ENCODE measurements around the gene GPC3.
A peak's percentile ranks its signal among the peaks of the same experiment; 100 is the strongest.

Gene GPC3

DNA sequence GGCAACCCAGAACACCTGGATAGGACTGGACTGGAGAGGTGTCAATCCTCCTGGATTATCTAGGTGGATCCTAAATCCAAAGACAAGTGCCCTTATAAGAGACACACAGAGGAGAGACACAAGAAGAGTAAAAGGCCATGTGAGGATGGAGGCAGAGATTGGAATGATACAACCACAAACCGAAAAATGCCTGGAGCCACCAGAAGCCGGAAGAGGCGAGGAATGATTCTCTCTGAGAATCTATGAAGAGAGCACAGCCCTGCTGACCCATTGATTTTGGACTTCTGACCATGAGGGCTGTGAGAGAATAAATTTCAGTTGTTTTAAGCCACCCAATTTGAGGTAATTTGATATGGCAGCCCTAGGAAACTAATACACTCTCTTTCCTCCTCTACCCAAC lies 20.1 kb downstream of the GPC3 start:
- DNase-seq = no peak

DNA sequence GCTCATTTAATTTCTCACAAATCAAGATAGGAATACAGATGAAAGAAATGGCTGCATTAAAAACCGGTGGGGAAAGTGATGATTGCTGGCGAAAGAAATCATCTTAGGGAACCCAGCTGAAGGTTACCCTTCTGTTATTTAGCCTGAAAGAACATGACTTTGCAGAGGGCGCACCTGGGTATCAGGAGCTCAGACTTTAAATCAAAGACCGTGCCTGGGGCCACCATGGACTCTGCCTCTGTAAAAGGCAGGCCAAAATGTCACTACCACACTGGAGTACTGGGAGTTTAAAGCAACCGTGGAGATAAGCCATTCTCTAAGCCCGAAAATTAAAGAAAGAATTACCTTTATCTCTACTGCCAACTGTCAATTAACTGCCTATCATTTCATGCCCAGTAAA lies 24.3 kb downstream of the GPC3 start:
- DNase-seq = no peak

DNA sequence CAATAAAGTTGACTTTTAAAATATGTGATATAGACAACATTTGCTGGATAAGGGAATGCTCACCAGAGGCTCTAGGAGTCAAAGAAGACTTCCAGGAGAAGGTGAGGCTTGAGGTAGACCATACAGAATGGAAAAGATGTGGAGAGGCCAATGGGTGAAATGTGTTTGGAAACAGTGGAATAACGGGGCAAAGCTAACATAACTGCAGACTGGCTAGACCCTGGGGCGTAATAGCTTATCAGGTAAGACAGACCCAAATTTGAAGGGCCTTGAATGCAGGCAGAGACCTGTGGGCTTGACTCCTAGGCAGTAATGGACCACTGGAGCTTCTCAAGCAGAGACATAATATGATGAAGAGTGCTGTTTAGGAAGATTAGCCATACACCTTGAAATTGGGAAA lies 25.4 kb downstream of the GPC3 start:
- no peak for DNase-seq

DNA sequence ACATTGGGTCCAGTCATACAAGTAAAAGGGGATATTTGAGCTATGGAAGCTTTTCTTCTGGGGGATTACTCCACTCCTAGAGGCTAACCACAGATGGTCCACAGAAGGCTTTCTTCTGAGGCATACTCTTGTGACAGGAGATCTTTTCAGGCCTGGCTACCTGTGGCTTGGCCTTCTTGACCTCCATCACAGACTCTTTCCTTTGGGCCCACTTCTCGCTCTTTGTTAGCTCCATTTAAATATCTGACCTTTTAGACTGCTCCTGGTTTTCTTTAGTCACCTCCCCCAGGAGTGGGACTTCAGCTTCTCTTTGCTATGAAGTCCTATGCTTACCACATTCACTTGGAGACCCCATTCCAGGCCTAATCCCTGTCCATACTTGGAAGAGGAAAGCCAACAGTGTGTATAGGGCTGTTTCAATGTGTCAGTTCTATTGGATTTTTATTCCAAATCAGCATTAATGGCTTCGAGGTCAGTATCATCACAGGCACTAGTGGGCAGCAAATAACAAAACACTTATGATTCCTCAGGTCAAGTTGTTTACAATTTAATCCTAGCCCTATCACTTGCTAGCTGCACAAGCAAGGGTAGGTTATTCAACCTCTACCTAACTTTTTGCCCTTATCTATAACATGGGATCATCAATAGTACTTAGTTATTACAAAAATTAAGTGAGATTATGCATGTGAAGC lies 26.3 kb downstream of the GPC3 start:
- DNase-seq = peak; percentile 19

DNA sequence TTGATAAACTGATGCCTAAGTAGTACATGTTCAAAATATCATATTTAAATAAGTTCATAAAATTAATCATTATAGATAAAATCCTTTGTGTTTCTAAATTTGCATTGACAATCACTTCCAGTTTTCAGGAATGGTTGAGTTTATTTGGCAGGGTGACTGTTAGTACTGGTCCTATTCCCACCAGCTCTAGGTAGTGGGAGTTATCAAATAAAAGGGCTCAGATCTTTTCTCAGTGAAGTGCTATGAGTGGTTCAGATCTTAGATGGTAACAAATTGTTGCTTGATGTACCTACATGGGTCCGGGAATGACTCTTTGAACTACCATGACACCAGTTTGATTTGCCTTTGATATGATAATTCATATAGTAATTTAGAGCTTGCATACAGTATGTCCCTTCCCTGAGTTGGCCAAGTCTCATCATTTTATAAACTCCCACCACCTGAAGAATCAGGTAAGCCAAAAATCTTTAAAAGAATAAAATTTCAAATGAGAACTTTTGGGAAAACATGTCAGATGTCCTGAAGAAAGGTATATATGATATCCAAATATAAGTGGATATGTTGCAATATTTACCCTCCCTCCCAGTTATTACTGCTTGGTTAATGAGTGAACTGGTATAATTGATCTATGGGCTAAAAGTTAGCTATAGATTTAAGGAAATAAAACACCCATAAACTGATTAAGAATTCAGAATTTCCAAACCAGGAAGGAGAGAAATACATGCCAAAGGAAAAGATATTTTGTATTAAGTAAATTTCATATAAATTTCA lies 28.6 kb downstream of the GPC3 start:
- DNase-seq = no peak

DNA sequence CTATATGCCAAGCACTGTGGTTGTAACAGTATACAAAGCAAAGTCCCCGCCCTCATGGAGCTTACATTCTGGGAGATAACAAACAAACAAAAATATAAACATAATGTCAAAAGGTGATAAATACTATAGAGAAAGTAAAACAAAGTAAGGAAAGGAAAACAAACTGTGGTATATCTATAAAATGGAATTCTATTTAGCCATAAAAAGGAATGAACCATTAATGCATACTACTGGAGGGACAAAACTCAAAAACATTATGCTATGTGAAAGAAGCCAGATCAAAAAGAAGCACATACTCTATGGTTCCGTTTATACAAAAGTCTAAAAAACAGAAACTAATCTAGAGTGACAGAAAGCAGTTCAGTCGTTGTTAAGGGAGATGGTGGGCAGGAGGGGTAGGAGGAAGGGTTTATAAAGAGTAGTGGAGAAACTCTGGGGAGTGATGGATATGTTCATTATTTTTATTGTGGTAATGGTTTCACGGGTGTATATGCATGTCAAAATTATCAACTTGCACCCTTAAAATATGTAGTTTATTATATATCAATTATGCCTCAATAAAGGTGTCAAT lies 31.5 kb downstream of the GPC3 start:
- DNase-seq = no peak

DNA sequence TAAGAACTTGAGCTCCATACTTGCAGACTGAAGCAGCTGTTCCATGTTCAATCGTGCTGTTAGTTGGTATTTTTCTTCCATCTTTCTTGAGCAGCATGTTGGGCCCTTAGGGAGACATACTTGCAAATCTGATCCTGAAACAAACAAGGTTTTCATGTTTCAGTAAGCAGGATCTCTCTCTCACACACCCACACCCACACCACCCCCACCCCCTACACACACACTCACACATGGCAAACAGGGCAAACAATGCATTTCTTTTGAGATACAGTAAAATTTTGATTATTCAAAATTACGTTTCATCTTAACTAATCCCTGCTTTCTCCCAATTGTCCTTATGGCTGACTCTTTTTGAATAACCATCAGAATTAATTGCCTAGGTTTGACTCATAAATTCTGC lies 32.3 kb downstream of the GPC3 start:
- DNase-seq = no peak

DNA sequence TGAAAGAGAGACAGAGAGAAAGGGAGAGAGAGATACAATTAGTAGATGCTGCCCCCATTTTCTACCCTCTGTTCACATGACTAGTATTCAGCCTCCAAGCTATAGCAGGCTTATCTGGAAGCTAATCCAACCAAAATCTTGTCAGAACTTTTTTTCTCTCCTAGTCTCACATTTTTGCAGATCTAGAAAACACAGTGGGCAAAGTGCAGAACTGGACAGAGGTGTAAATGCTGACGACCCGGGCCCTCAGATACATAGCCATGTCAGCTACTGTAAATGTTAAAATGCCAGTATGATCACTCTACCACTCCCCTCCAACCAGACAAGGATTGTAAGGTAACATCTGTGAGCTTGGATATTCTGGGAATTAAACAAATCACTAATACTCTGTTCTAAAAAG lies 34.3 kb downstream of the GPC3 start:
- DNase-seq = no peak

DNA sequence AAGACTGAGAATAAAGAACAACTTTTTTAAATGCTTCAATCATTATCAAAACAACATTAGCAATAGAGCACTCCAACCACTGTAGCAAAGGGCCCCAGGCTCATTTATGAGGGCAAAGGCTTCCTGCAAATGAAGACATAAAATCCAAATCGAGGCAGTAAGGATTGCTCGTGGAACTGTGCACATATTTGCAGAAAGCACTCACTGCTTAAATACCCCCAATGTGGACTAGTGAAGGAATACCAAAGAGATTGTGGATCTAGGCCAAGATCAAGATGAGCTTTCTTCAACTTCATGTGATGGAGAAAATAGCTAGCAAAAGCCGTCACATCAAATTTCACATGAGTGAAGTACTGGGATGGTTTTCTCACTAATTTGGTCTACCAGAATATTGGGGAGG lies 35.2 kb downstream of the GPC3 start:
- DNase-seq = no peak

DNA sequence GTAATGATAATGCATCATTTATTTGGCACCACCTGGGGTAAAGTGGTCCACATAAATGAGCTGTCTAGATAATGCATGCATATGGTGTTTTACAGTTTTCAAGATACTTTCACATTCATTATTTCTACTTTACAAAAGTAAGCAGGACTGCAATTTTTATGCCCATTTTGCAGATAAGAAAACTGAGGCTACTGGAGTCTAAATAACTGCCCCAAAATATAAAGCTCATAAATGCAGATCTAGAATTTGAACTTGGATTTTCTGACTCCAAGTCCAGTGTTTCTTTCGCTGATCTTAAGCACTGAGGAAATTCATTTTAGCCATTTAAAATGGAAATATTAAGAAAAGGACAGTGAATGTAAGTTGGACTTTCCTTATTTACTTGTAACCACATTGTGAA lies 36.5 kb downstream of the GPC3 start:
- DNase-seq = no peak

DNA sequence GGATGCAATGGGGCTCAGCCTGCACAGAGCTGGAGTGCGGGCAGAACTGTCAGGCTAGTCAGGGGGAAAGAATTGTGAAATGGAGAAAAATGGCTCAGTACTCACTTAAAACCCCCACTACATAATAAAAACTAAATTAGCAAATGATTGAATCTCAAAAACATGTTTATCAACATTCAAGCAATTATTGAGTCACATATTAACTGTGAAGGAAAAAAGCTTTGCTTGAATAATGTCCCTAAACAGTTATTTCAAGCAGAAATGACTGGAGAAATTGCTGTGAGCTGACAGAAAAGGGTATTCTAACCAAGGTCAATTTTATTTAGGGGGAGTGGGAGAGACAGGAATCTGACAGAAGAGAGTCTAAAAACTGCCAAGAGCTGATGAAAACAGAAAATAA lies 37.4 kb downstream of the GPC3 start:
- no peak for DNase-seq

DNA sequence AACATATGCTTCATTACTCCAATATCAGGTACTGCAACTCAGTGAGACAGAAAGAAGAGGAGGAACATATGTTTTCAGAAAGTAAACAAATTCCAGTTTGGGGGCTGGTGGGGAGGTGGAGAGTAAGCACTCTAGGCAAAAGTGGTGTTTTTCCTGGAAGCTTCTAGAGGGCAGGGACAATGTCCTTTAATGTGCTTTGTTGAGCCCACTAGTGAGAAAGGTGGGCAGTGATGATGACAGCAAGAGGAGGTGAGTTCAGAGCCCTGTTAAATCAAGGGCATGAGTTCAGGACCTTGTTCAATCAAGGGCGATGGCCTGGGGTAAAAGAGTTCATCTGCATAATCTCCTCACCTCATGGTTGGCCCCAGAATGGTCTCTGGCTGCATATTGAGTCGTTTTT lies 38.4 kb downstream of the GPC3 start:
- DNase-seq = no peak

DNA sequence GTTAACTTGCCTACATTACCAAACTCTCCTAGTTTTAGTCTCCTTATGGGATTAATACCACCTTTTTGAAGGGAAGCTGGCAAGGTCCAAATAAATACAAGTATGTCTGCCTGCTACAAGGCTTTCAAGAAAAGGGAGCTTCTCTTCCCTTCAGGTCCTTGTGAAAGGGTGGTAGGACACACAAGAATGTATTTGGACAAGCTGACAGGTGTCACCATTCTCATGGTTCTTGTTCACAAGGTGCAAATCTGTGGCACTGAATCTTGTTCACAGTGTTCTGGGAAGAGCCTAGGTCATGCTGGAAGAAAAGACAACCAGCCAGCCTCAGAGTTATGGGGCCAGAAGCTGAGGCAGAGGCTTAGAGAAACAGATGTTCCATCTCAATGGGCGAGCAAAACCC lies 41.9 kb downstream of the GPC3 start:
- DNase-seq = no peak

DNA sequence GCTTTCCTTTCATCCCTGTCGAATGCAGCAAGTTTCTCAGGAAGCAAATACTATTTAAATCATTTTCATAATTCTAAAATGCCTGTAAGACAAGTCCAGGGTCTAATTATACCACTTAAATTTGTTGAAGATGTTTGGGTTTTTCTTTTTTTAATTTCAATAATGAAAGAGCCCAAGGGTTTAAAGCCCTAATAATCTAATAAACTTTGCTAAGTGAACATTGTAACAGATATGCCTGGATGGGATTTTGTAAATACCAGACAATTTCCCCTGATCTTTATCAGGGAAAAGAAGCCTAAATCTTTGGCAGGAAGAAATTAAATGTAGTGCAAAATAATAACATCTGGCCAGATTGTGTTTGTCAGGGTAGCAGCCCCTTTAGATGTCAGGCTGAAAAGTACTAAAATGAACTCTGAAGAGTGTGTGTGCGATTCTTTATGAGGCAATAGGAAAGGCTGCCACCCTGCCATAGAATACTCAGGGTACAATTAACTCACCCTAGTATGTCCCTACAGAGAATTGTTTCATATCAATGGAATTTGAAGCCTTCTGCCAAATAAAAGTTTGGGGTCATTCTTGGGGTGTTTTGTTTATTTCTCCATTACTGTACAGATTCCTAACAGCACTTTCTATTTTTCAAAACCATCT lies 45.6 kb downstream of the GPC3 start:
- no peak for DNase-seq

DNA sequence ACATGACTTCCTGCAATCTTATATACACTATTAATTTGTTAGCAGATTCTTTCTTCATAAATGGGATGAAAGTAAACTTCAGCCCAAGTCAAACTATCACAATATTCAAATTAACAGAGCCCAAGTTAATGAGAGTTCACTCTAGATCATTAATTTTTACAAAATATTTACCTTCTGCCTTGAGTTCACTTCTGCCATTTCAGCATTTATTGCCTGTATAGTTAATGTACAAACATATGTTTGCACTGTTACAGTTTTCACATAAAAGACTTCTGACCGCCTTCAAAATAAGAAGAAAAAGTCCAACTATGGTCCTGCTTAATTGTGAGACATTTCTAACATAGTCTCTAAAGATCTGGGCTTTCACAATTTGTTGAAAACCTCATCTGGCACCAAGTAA lies 46.9 kb downstream of the GPC3 start:
- DNase-seq = no peak

DNA sequence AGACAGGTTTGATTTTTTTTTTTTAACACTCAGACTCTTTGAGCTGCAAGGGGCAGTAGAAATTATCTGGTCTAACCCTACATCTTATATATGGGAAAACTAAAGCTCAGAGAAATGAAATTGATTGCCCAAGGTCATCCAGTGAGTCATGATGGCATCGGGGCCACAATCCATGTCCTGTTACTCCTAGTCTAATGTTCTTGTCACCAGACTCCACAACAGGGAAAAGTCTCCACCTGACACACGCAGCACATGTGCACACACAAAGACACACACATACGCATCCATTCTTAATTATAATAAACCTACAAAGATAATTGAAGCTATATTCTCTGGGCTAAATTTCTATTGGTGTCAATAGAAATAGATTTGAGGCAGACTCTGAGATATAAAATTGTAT lies 48.4 kb downstream of the GPC3 start:
- DNase-seq = no peak

DNA sequence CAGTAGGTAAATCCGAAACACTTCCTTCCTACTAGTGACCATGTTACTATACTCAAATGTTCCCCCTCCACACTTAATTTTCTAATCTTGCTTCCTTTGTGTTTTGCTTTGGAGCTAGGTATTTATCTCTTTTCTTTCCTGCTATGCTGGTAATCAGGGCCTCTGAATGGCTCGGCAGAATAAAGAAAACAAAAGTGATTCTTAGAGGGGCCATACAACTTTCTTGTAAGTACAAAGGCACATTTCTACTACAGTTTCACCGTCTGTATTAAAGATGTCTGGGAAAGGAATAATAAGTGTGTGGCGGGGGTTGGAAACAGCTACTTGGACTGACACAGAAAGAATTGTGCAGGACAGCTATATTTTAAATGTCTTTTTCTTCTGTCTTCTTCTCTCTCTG lies 50.3 kb downstream of the GPC3 start:
- no peak for DNase-seq

DNA sequence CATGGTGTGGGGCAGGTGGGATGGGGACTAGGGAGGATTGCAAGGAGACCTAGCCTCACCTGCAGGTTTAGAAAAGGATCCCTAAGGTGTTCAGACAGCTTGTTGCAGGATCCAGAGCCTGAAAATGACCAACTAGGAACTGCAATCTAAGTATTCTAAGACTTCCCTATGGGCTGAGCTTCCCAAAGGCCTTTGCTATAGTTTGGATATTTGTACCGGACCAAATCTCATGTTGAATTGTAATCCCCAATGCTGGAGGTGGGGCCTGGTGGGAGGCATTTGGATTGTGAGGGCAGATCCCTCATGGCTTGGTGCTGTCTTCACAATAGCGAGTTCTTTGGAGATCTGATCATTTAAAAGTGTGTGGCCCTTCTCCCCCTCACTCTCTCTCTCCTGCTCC lies 52.1 kb downstream of the GPC3 start:
- no peak for DNase-seq

DNA sequence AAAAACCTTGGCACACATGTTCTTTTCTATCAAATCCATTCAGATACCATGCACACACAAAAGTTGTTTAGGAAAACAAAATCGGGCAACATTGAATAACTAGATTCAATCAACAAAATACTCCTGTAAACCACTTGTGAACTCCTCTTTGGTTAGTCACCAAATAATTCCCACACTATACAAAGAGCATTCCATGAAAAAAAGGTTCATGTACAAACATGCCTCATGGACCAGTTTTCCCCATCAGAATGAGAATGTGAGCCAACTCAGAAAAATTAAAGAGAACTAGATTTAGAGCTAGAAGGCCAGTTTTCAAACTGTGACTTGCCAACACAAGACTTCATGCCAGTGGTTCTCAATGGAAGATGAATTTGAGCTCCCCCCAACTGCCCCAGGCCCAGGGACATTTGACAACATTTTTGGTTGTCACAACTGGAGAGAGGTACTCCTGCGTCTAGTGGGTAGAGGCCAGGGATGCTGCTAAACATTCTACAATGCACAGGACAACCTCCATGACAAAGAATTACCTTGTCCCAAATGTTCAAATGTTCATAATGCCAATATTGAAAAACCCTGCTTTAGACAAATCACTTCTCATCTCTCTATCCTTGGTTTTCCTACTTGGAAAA lies 55.4 kb downstream of the GPC3 start:
- no peak for DNase-seq

DNA sequence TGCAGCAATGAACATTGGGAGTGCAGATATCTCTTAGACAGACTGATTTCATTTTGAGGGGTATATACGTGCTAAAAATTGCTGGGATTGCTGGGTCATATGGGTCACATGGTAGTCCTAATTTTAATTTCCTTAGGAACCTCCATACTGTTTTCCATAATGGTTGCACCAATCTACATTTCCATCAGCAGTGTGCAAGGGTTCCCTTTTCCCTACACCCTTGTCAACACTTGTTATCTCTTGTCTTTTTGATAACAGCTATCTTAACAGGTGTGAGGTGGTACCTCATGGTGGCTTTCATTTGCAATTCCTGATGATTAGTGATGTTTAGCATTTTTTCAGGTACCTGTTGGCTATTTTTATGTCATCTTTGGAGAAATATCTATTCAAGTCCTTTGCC lies 57.0 kb downstream of the GPC3 start:
- no peak for DNase-seq

DNA sequence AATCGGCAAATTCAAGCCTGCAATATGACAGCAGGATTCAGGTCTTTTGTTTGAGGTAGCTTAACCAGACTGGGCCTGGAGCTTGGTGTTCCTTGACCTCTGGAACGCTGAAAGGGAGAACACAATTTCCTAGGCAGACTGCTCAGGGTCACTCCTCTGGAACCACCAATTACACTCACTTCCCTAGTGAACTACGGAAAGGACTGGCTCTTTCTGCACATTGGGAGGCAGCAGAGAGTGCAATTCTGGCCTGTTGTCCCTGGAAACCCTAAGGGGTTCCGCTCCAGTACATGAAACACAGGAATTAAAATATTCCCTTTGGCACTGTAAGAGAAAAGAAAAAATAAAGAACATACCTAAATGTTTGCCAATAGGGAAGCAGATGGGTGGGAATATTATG lies 58.6 kb downstream of the GPC3 start:
- DNase-seq = no peak

DNA sequence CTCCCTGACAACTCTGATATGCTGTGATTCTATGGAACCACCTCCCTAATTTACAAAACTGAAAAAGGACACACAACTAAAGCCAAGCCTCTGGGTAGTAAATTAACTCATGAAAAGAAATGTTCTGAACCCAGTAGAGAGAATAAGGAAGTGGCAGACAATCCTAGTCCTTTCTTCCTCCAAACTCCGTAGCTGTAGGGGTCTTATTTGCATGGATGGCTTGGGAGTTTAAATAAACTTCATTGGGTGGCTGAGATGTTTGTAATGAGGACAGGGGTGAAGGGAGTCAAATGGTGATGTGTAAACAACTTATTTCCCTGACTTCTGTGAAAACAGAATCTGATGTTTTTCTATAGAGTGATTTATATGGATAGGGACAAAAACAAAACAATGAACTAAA lies 59.3 kb downstream of the GPC3 start:
- no peak for DNase-seq

DNA sequence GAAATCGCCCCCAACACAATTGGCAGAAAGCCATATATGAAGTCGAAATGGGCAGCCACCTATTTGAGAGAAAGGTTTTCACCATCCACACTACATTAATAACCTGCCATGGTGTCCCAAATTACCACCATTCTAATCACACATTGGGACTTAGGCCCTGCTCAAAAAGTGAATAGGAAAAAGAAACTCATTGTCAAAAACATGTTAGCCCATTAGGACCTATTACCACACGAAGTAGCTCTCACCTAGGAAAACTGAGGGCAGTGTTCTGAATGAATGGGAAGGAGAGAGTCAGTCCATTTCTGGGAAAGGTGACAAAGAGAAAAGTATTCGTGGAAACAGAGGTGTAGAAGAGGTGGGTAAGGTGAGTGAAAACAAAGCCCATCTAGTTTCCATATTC lies 60.8 kb downstream of the GPC3 start:
- DNase-seq = no peak

DNA sequence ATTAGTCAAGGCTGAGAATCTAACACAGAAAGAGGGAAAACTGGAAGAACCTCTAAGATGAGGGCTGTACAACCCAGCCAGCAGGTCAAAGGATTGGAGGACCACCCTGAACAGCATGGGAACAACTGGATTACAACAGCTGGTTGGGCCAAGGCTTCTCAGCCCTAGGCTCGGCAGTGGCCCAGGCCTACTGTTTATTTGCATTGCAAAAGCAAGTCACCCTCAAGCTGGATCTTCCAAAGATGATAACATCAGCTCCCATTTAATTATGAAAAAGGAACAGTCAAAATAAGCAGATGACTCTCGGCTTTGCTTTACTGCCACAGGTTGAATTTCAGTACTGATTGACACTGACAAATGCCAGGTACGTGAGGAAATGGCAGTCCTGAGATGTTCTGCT lies 61.8 kb downstream of the GPC3 start:
- DNase-seq = no peak

All from OCI-M1 (cell line).